H1 (cell line): Measurements from ENCODE around the gene PLAC1. TPM values are rescaled to one million over a fixed set of nuclear protein-coding genes. Genes with fewer than 3 reads are reported as not detected.

Source experiments
- BACH1 ChIP-seq: IDR thresholded peaks from 2 replicates; pipeline ENCODE4 v1.6.1; 2012; ENCODE audit warnings: low read length, improper control_type of control experiment
- CEBPB ChIP-seq: IDR thresholded peaks from 2 replicates; pipeline ENCODE4 v1.6.1; 2012; ENCODE audit warnings: low read depth, low read length
- CHD1 ChIP-seq: IDR thresholded peaks from 2 replicates; pipeline ENCODE4 v1.6.1; 2012; ENCODE audit warnings: low read depth, low read length, improper control_type of control experiment
- EGR1 ChIP-seq: IDR thresholded peaks from 2 replicates; pipeline ENCODE4 v1.6.1; 2011; ENCODE audit warnings: low read depth, low read length, borderline replicate concordance
- JUN ChIP-seq: IDR thresholded peaks from 2 replicates; pipeline ENCODE4 v1.6.1; 2011; ENCODE audit warnings: low read depth, mild to moderate bottlenecking, improper control_type of control experiment, low read length
- POLR2AphosphoS5 ChIP-seq: IDR thresholded peaks from 2 replicates; pipeline ENCODE4 v1.6.1; 2011; ENCODE audit warnings: low read depth, low read length
- RNF2 ChIP-seq: fragments of 200-900, 300-1000 bp; sonication (generic); IDR thresholded peaks from 2 replicates; pipeline ENCODE4 v1.7.1; 2016; ENCODE audit warnings: borderline replicate concordance, low read depth, mild to moderate bottlenecking, antibody characterized with exemption, low read length; ENCODE audit not compliant: poor library complexity, severe bottlenecking; ENCODE audit errors: missing control alignments
- polyA plus RNA-seq, 7 experiments: library from polyadenylated mRNA; depleted of rRNA in 3 of 7; stranded (reverse) in 5 of 7; unstranded in 2 of 7; fragments of >200 nt in 5 of 7; fragments of 200-250 nt in 2 of 7; gene quantifications; 1 replicate in 5 of 7; 2 replicates in 1 of 7; 4 replicates in 1 of 7; pipeline versions ENCODE4 v1.2.1 to v1.2.3, GENCODE V29; 2011 to 2013; ENCODE audit warnings: missing spikeins in 2 of 7, mixed read lengths in 2 of 7
- total RNA-seq: library from RNA; stranded (reverse); fragmentation: NEBNext Ultra II Directional; extraction: Animal tissue kit (Norgen Biotek cat#: 25700); gene quantifications from 2 replicates; pipeline ENCODE4 v1.2.1, GENCODE V29; 2021

Gene PLAC1
- total and polyA plus RNA-seq, 2 of the 8 experiments (the other 6 are each of a cell fraction or from before 2014, with no cell fraction given), result 1.8 TPM; not detected in 1

GRCh38 chrX:134647477-134647877 is 10.8 kb downstream of the PLAC1 start (continued):
- TF ChIP-seq RNF2 (no peak), POLR2AphosphoS5 (no peak), JUN (no peak), CEBPB (no peak), BACH1 (no peak), EGR1 (no peak), CHD1 (no peak)
